ENCODE measurements around the gene SAMD9L.

- no peak for TF ChIP-seq POLR2AphosphoS5 (IDR thresholded peaks at IDR 0.05)
- no peak for TF ChIP-seq EP300 (IDR thresholded peaks at IDR 0.05)
These were observed 31.0 kb upstream of the SAMD9L start for GRCh38 chr7:93179173-93179572.
